K562 (cell line): ENCODE measurements around the gene SP6. TPM values are rescaled to one million over a fixed set of nuclear protein-coding genes. Genes with fewer than 3 reads are reported as not detected.
A peak's percentile ranks its signal among the peaks of the same experiment; 100 is the strongest.

ENCODE experiments used
- CTBP1 ChIP-seq: fragments of 450-650 bp; IDR thresholded peaks from 2 replicates; pipeline ENCODE4 v1.6.1; 2016; ENCODE audit warnings: borderline replicate concordance
- ETV1 ChIP-seq: fragments of 450-650 bp; conservative IDR thresholded peaks from 2 replicates; pipeline ENCODE4 v1.6.1; 2016; ENCODE audit warnings: missing genetic modification characterization, control low read depth, low read depth, missing compliant biosample characterization
- KLF6 ChIP-seq: fragments of 250-450 bp; sonication (Bioruptor Pico); IDR thresholded peaks from 2 replicates; pipeline ENCODE4 v1.4.0; 2020; ENCODE audit warnings: mild to moderate bottlenecking, moderate library complexity, borderline replicate concordance
- POLR2B ChIP-seq: fragments of 450-650 bp; IDR thresholded peaks from 2 replicates; pipeline ENCODE4 v1.6.1; 2018; ENCODE audit warnings: low read depth; ENCODE audit not compliant: partially characterized antibody
- RBM25 ChIP-seq: fragments of 200-400 bp; formaldehyde crosslinking; IDR thresholded peaks from 2 replicates; pipeline ENCODE4 v1.6.1; 2018; ENCODE audit warnings: low read length, low read depth, moderate library complexity; ENCODE audit not compliant: severe bottlenecking
- SMC3 ChIP-seq: conservative IDR thresholded peaks from 2 replicates; pipeline ENCODE4 v1.6.1; 2011; ENCODE audit warnings: low read depth, low read length, improper control_type of control experiment; ENCODE audit not compliant: insufficient read depth
- VEZF1 ChIP-seq: fragments of 200-800 bp; sonication (Bioruptor generic); IDR thresholded peaks from 2 replicates; pipeline ENCODE4 v1.6.1; 2017; ENCODE audit warnings: missing genetic modification characterization, missing compliant biosample characterization
- ZNF175 ChIP-seq: fragments of 200-800 bp; sonication (Bioruptor generic); IDR thresholded peaks from 2 replicates; pipeline ENCODE4 v1.6.1; 2016; ENCODE audit warnings: low read depth, mild to moderate bottlenecking, missing genetic modification characterization, missing compliant biosample characterization
- polyA plus RNA-seq, 8 experiments: library from polyadenylated mRNA; depleted of rRNA in 4 of 8; stranded (reverse) in 5 of 8; unstranded in 3 of 8; fragments of >200 nt; fragmentation: Nextera tagmentation in 2 of 8; fragmentation: Illumina TruSeq in 1 of 8; extraction: Ambion mirVana in 2 of 8; extraction: Trizol in 1 of 8; gene quantifications; 2 replicates each; pipeline versions ENCODE4 v1.2.1 to v1.2.3, GENCODE V29; 2011 to 2014; ENCODE audit warnings: inconsistent platforms in 1 of 8, missing spikeins in 1 of 8
- total RNA-seq, 7 experiments: library from RNA; depleted of rRNA in 6 of 7; stranded (reverse); fragments of >200 nt in 6 of 7; fragmentation: Illumina TruSeq in 2 of 7; extraction: Trizol in 2 of 7; gene quantifications; 2 replicates each; pipeline versions ENCODE4 v1.2.1 to v1.2.3, GENCODE V29; 2011 to 2021; ENCODE audit warnings: low replicate concordance in 1 of 7
- TF ChIP-seq, protein P1 (sequence below), 2 experiments: fragments of 450-650 bp in 1 of 2; sonication (generic) in 1 of 2; formaldehyde crosslinking in 1 of 2; IDR thresholded peaks; 2 replicates each; pipeline versions ENCODE4 v1.7.1 to v1.9.0; 2016 to 2022; ENCODE audit warnings: inconsistent platforms in 1 of 2, mild to moderate bottlenecking in 1 of 2, missing genetic modification reagents in 1 of 2
- TF ChIP-seq, protein P2 (sequence below), 2 experiments: fragments of 450-650 bp; IDR thresholded peaks; 2 replicates each; pipeline ENCODE4 v1.6.1; 2018; ENCODE audit warnings: mild to moderate bottlenecking in 2 of 2, low read depth in 1 of 2; ENCODE audit not compliant: partially characterized antibody in 2 of 2

Gene SP6
- total and polyA plus RNA-seq, 9 of the 15 experiments (the other 6 are each of a cell fraction or from before 2014, with no cell fraction given) = 0.11 to 7.9 (median 2.2) TPM

GRCh38 chr17:47882695-47883588, 32.0 kb upstream of the SP6 start (continued):
- TF ChIP-seq, protein P1, sequence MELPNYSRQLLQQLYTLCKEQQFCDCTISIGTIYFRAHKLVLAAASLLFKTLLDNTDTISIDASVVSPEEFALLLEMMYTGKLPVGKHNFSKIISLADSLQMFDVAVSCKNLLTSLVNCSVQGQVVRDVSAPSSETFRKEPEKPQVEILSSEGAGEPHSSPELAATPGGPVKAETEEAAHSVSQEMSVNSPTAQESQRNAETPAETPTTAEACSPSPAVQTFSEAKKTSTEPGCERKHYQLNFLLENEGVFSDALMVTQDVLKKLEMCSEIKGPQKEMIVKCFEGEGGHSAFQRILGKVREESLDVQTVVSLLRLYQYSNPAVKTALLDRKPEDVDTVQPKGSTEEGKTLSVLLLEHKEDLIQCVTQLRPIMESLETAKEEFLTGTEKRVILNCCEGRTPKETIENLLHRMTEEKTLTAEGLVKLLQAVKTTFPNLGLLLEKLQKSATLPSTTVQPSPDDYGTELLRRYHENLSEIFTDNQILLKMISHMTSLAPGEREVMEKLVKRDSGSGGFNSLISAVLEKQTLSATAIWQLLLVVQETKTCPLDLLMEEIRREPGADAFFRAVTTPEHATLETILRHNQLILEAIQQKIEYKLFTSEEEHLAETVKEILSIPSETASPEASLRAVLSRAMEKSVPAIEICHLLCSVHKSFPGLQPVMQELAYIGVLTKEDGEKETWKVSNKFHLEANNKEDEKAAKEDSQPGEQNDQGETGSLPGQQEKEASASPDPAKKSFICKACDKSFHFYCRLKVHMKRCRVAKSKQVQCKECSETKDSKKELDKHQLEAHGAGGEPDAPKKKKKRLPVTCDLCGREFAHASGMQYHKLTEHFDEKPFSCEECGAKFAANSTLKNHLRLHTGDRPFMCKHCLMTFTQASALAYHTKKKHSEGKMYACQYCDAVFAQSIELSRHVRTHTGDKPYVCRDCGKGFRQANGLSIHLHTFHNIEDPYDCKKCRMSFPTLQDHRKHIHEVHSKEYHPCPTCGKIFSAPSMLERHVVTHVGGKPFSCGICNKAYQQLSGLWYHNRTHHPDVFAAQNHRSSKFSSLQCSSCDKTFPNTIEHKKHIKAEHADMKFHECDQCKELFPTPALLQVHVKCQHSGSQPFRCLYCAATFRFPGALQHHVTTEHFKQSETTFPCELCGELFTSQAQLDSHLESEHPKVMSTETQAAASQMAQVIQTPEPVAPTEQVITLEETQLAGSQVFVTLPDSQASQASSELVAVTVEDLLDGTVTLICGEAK (IDR thresholded peaks at IDR 0.05) = no peak
- TF ChIP-seq, protein P1 (CRISPR knock-in tag; IDR thresholded peaks at IDR 0.05) = peak; percentile 20; the same call in 1 of the 2 replicates
- TF ChIP-seq SMC3 = no peak
- no peak for TF ChIP-seq ZNF175 (CRISPR knock-in tag)
- TF ChIP-seq CTBP1 = no peak
- TF ChIP-seq, protein P2, sequence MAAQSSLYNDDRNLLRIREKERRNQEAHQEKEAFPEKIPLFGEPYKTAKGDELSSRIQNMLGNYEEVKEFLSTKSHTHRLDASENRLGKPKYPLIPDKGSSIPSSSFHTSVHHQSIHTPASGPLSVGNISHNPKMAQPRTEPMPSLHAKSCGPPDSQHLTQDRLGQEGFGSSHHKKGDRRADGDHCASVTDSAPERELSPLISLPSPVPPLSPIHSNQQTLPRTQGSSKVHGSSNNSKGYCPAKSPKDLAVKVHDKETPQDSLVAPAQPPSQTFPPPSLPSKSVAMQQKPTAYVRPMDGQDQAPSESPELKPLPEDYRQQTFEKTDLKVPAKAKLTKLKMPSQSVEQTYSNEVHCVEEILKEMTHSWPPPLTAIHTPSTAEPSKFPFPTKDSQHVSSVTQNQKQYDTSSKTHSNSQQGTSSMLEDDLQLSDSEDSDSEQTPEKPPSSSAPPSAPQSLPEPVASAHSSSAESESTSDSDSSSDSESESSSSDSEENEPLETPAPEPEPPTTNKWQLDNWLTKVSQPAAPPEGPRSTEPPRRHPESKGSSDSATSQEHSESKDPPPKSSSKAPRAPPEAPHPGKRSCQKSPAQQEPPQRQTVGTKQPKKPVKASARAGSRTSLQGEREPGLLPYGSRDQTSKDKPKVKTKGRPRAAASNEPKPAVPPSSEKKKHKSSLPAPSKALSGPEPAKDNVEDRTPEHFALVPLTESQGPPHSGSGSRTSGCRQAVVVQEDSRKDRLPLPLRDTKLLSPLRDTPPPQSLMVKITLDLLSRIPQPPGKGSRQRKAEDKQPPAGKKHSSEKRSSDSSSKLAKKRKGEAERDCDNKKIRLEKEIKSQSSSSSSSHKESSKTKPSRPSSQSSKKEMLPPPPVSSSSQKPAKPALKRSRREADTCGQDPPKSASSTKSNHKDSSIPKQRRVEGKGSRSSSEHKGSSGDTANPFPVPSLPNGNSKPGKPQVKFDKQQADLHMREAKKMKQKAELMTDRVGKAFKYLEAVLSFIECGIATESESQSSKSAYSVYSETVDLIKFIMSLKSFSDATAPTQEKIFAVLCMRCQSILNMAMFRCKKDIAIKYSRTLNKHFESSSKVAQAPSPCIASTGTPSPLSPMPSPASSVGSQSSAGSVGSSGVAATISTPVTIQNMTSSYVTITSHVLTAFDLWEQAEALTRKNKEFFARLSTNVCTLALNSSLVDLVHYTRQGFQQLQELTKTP (IDR thresholded peaks at IDR 0.05; ENCODE audit: low read depth in 1 of 2, partially characterized antibody in 2 of 2) = no peak
- TF ChIP-seq ETV1 (tag) = no peak
- no peak for TF ChIP-seq KLF6 (CRISPR knock-in tag)
- TF ChIP-seq RBM25 = peak; percentile 76
- no peak for TF ChIP-seq POLR2B
- TF ChIP-seq VEZF1 = no peak
